ENCODE data around the gene DZIP1L. TPM values are rescaled to one million over a fixed set of nuclear protein-coding genes. Genes with fewer than 3 reads are reported as not detected.
A peak's percentile ranks its signal among the peaks of the same experiment; 100 is the strongest.

Gene DZIP1L
- total RNA-seq, 1 donor from 2014 or later = 19.0 TPM

DNA sequence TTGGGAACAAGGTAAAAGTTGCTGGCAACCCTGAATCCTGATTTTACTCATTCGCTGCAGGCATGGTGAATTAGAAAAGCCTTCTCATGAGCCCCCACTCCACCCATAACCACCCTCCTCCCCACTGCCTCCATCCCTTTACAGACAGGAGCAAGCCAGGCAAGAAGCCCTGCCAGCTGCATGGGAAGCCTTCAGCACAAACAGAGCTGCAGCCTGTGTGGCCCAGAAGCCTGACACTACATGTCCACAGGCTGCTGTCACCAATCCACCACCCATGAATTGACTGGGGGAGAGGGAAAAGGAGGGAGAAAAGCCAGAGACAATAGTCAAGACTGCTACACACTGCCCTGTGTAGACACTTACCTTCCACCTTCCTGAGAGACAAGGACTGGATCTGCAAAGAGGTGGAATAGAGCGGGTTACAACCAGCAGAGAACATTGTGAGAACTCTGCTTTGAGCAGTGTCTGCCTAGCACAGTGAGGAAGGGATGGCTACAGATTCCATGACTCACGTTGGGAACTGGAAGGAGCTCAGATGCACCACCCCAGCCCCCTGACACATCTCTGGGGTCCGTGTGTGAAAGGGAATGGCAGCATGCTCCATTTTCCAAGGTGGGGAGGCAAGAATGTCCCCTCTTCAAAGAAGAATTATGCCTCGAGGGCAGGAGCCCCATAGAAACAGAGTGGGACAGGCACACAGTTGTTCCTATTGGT lies 33.9 kb downstream of the DZIP1L start:
- H4K20me1 ChIP-seq (ENCODE audit: insufficient read depth, low read length) = peaks cover 4% of the 10 kb centered on the region
- DNase-seq (ENCODE audit: low read depth) = peak; percentile 80
- peak overlapping the region; percentile 41 for H3K4me3 ChIP-seq (ENCODE audit: insufficient read depth, low read depth, low read length)
- H3K4me1 Mint-ChIP-seq (ENCODE audit: low read depth, unreplicated experiment) = peaks cover 56% of the 10 kb centered on the region
- H2AFZ ChIP-seq (ENCODE audit: low read depth, low read length) = no peak overlapping the region
- no peaks in the 10 kb centered on the region for H3K9me3 ChIP-seq (ENCODE audit: insufficient read depth, low read depth, low read length)
- peak overlapping the region; percentile 74 for H3K4me3 Mint-ChIP-seq (ENCODE audit: unreplicated experiment)
- peaks cover 33% of the 10 kb centered on the region for H3K36me3 Mint-ChIP-seq (ENCODE audit: low read depth, unreplicated experiment)
- H3K79me2 ChIP-seq (ENCODE audit: insufficient read depth, low read length) = no peaks in the 10 kb centered on the region
- peak overlapping the region; percentile 77 for H3K9ac ChIP-seq (ENCODE audit: low read length)
- peak overlapping the region; percentile 90 for H3K27ac ChIP-seq (ENCODE audit: low read depth, low read length)
- H3K4me1 ChIP-seq (ENCODE audit: insufficient read depth, low read length) = peaks cover 68% of the 10 kb centered on the region
- peak overlapping the region; percentile 75 for H3K4me2 ChIP-seq (ENCODE audit: low read length)
- peaks cover 2% of the 10 kb centered on the region for H3K9me3 Mint-ChIP-seq (ENCODE audit: unreplicated experiment)
- peaks cover 21% of the 10 kb centered on the region for H3K36me3 ChIP-seq (ENCODE audit: insufficient read depth, low read length)
- FAIRE-seq = peak; percentile 76
- peak overlapping the region; percentile 95 for H3K27ac Mint-ChIP-seq (ENCODE audit: unreplicated experiment)
- no peaks in the 10 kb centered on the region for H3K27me3 Mint-ChIP-seq (ENCODE audit: low read depth, unreplicated experiment)
- TF ChIP-seq EZH2 (IDR thresholded peaks at IDR 0.05; ENCODE audit: insufficient read depth, low read length) = no peak
- TF ChIP-seq, protein P1, sequence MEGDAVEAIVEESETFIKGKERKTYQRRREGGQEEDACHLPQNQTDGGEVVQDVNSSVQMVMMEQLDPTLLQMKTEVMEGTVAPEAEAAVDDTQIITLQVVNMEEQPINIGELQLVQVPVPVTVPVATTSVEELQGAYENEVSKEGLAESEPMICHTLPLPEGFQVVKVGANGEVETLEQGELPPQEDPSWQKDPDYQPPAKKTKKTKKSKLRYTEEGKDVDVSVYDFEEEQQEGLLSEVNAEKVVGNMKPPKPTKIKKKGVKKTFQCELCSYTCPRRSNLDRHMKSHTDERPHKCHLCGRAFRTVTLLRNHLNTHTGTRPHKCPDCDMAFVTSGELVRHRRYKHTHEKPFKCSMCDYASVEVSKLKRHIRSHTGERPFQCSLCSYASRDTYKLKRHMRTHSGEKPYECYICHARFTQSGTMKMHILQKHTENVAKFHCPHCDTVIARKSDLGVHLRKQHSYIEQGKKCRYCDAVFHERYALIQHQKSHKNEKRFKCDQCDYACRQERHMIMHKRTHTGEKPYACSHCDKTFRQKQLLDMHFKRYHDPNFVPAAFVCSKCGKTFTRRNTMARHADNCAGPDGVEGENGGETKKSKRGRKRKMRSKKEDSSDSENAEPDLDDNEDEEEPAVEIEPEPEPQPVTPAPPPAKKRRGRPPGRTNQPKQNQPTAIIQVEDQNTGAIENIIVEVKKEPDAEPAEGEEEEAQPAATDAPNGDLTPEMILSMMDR (IDR thresholded peaks at IDR 0.05; ENCODE audit: insufficient read depth, low read depth, low read length) = no peak
- H3K27me3 ChIP-seq (ENCODE audit: insufficient read depth, low read length) = no peaks in the 10 kb centered on the region

DNA sequence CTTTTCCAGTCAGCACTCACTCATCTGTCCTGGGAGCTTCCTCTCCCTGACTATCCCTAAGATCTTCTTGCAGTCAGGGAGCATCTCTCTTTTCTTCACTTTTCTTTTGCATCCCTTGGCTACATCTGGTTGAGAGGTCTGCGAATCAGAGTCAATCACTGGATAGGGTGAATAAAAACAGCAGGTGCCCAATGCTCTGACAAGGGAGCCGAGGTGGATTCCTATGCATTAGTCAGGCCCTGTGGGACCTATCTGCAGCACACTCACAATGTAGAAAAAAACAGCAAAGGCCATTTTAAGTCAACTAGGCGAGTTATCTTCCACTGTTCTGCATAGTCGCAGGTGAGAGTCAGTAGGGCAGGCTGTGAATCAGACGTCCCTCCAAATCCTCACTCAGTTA lies 35.5 kb downstream of the DZIP1L start:
- Histone ChIP-seq H4K20me1 (ENCODE audit: insufficient read depth, low read length) (peaks cover 4% of the 10 kb centered on the region), H3K4me2 (ENCODE audit: low read length) (peak overlapping the region; percentile 65), H3K4me3 (ENCODE audit: insufficient read depth, low read depth, low read length) (no peak overlapping the region), H3K4me1 (ENCODE audit: insufficient read depth, low read length) (peaks cover 68% of the 10 kb centered on the region), H3K9ac (ENCODE audit: low read length) (no peak overlapping the region), H2AFZ (ENCODE audit: low read depth, low read length) (no peak overlapping the region), H3K27ac (ENCODE audit: low read depth, low read length) (peak overlapping the region; percentile 52), H3K9me3 (ENCODE audit: insufficient read depth, low read depth, low read length) (no peaks in the 10 kb centered on the region), H3K27me3 (ENCODE audit: insufficient read depth, low read length) (no peaks in the 10 kb centered on the region), H3K79me2 (ENCODE audit: insufficient read depth, low read length) (no peaks in the 10 kb centered on the region), H3K36me3 (ENCODE audit: insufficient read depth, low read length) (peaks cover 17% of the 10 kb centered on the region)
- FAIRE-seq (no peak), DNase-seq (ENCODE audit: low read depth) (no peak)
- peaks cover 2% of the 10 kb centered on the region for H3K9me3 Mint-ChIP-seq (ENCODE audit: unreplicated experiment)
- H3K27ac Mint-ChIP-seq (ENCODE audit: unreplicated experiment) = peak overlapping the region; percentile 86
- TF ChIP-seq, protein P1 (IDR thresholded peaks at IDR 0.05; ENCODE audit: insufficient read depth, low read depth, low read length) = no peak
- TF ChIP-seq EZH2 (IDR thresholded peaks at IDR 0.05; ENCODE audit: insufficient read depth, low read length) = no peak
- H3K27me3 Mint-ChIP-seq (ENCODE audit: low read depth, unreplicated experiment) = no peaks in the 10 kb centered on the region
- H3K4me1 Mint-ChIP-seq (ENCODE audit: low read depth, unreplicated experiment) = peaks cover 56% of the 10 kb centered on the region
- no peak overlapping the region for H3K4me3 Mint-ChIP-seq (ENCODE audit: unreplicated experiment)
- H3K36me3 Mint-ChIP-seq (ENCODE audit: low read depth, unreplicated experiment) = peaks cover 40% of the 10 kb centered on the region

DNA sequence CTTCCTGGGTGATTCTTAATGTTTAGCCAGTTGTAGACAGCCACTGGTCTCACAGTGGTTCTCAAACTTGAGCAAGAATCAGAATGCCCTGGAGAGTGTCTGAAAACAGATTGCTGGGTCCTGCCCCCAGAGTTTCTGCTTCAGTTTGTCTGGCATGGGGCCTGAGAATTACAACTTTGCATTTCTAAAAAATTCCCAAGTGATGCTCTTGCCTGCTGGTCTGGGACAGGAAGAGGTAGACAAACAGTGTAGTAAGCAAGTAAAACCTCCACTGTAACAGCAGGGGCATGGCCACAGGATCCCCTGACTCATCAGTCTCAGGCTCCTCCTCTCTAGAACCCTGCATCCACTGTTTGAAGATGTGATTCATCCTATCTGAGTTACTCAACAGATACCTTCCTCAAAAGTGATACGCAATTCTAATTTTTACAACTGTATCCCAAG lies 36.5 kb downstream of the DZIP1L start:
- Histone ChIP-seq H3K36me3 (ENCODE audit: insufficient read depth, low read length) (peaks cover 10% of the 10 kb centered on the region), H3K27ac (ENCODE audit: low read depth, low read length) (peak overlapping the region; percentile 92), H3K4me2 (ENCODE audit: low read length) (peak overlapping the region; percentile 65), H2AFZ (ENCODE audit: low read depth, low read length) (no peak overlapping the region), H3K4me3 (ENCODE audit: insufficient read depth, low read depth, low read length) (no peak overlapping the region), H3K4me1 (ENCODE audit: insufficient read depth, low read length) (peaks cover 65% of the 10 kb centered on the region), H3K27me3 (ENCODE audit: insufficient read depth, low read length) (no peaks in the 10 kb centered on the region), H3K9me3 (ENCODE audit: insufficient read depth, low read depth, low read length) (no peaks in the 10 kb centered on the region), H3K9ac (ENCODE audit: low read length) (peak overlapping the region; percentile 77), H4K20me1 (ENCODE audit: insufficient read depth, low read length) (peaks cover 4% of the 10 kb centered on the region), H3K79me2 (ENCODE audit: insufficient read depth, low read length) (no peaks in the 10 kb centered on the region)
- Mint-ChIP-seq H3K9me3 (ENCODE audit: unreplicated experiment) (peaks cover 2% of the 10 kb centered on the region), H3K4me1 (ENCODE audit: low read depth, unreplicated experiment) (peaks cover 56% of the 10 kb centered on the region), H3K27me3 (ENCODE audit: low read depth, unreplicated experiment) (no peaks in the 10 kb centered on the region), H3K27ac (ENCODE audit: unreplicated experiment) (peak overlapping the region; percentile 84), H3K4me3 (ENCODE audit: unreplicated experiment) (peak overlapping the region; percentile 40), H3K36me3 (ENCODE audit: low read depth, unreplicated experiment) (peaks cover 37% of the 10 kb centered on the region)
- TF ChIP-seq, protein P1 (IDR thresholded peaks at IDR 0.05; ENCODE audit: insufficient read depth, low read depth, low read length) = no peak
- no peak for TF ChIP-seq EZH2 (IDR thresholded peaks at IDR 0.05; ENCODE audit: insufficient read depth, low read length)
- DNase-seq (ENCODE audit: low read depth) = peak; percentile 96
- FAIRE-seq = peak; percentile 89
